ENCODE measurements around the gene MOB3B.

Gene MOB3B

DNA sequence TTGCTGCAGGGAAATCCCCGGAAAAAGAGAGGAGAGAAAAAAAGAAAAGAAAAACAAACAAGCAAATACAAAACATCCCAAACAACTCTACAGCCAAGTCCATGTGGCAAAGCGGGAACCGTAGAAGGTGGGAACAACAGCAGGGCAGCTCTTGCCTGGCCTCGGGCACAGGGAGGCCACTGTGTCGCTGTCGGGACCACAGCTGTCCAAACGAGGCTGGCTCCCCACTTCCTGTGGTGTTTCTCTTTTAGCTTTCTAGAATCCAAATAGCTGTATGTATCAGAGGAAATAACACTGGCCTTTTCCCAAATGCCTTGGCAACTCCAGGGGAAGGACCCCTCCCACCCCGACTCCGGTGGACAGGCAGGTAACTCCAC lies 191.1 kb downstream of the MOB3B start:
- no peak for DNase-seq (ENCODE audit: low spot score)

DNA sequence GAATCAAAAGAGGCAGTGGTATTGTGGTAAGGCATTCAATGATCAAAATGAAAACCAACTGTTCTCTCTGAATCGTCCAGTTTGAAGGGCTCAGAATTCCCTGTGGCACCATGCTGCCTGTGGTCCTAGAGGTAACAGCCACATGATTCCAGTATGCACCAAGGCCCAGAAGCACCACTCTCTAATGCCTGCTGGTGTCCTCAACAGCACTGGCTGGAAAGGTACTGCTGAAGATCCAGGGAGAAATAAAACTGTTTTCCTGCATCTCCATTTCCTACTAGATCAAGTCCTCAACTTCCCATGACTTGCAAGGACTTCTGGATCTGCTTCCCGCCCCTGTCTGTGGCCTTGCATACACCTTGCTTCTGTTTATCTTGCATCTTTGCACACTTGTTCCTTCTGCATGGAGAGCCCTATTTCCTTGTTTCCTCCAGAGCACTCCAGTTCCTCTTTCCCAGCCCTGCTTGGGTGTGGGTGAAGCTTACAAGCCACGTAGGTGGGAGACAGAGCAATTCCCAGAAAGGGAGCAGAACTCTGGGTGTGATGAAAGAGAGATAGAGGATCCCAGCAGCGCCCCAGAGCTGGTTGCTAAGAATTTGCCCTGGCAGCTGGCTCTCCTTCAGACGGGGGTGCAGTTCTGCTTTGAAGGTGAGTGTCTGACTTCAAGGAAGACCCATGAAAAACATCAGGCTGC lies 191.6 kb downstream of the MOB3B start:
- no peak for DNase-seq (ENCODE audit: low spot score)

DNA sequence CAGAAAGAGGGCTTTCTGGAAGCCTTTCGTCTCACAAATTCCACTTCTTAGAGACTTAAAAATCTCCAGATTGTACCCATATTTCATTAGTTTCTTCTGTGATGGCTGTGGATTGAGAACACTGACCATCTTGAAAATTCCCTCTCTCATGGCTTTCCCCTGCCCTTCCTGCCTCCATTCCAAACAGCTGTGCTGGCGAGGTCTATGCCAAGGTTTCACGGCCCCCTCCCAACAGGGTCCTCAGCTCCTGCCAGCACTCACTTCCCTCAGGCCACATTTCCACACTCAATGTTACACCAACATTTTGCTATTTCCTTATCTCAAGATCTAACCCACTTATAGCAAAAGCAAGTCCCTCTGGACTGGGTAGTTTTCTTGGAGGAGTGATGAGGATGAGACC lies 192.4 kb downstream of the MOB3B start:
- no peak for DNase-seq (ENCODE audit: low spot score)

DNA sequence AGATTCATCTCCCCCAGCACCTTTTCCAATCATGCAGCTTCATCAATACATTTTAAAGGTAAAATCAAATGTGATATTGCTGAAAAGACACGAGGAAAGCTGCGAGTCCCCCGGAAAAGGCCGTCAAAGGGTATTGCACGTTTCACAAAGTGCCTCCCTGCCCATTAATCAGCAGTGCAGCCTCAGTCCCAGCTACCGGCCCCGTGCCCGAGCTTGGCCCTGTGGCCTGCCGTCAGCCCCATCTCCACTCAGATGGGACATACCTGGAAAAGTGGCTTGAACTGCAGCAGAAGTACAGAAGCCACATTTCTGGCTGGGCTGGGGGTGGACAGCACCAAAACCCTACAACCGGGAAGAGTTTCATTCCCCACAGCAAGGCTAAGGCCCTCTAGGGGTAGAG lies 192.8 kb downstream of the MOB3B start:
- no peak for DNase-seq (ENCODE audit: low spot score)

DNA sequence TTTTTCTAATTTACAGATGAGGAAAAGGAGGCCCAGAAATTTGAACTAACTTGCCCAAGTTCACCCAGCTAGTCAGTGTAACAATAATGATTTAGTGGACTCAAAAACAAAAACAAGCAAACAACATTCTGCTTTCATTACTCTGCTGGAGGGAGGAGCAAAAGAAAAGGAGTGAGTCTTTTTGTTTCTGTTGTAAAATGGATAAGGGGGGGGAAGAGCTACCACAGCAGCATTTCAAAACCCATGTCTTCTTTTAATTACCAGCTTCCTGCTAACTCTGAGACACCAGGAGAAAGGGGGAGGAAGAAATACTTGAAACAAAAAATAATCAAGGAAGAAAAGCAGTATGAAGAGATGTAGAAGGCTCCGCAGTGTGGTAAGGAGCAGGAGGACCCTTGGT lies 193.5 kb downstream of the MOB3B start:
- no peak for DNase-seq (ENCODE audit: low spot score)

DNA sequence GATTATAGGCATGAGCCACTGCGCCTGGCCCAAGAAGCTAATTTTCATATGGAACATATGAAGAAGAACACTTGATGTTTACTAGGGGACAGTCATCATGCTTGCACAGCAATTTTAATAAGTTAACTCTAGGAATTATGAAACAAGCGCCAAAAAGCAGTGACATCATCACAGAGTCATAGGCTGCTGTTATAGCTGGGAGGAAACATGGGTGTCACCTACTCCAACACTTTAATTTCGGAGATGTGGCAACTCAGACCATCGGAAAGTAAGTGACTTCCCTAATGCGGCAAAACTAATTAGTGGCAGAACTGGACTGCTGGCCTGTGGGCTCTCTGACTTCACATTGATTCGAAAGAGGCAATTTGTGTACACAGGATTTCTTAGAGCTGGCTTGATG lies 194.5 kb downstream of the MOB3B start:
- DNase-seq (ENCODE audit: low spot score): no peak

DNA sequence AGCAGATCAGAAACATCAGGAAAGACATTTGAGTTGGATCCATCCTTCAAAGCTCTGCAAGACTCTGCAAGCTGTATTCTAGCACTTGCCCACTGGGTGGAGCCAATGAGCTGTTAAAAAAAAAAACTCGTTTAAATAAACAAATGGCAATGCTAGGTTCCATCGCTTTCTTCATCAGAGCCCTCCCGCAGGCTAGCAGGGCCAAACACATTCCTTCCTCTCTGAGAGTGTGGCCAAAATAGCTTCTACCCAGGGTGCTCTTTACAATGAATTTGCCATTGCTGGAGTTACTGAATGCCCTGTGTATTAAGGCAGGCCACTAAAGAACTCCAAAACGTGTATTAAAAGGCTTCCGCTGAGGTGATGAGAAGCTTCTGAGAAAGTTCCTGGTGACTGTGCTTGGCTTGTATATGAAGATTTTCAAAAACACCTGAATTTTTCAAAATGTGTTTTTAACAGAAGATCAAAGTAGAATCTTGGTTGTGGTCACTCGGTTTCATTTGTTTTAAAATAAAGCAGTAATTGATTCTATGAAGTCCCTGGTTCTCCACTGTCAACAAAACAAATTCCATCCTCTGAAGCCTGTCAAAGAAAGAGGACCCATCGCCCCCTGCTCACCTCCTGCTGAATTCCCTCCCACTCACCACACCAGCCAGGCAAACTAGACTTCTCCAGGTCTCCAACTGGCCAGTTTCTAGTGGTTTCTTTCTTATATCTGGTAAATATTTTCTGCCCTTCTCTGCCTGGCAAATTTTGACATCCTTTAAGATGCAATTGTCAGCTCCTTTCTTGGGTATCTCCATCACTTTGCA lies 196.2 kb downstream of the MOB3B start:
- DNase-seq (ENCODE audit: low spot score): peak; percentile 51

DNA sequence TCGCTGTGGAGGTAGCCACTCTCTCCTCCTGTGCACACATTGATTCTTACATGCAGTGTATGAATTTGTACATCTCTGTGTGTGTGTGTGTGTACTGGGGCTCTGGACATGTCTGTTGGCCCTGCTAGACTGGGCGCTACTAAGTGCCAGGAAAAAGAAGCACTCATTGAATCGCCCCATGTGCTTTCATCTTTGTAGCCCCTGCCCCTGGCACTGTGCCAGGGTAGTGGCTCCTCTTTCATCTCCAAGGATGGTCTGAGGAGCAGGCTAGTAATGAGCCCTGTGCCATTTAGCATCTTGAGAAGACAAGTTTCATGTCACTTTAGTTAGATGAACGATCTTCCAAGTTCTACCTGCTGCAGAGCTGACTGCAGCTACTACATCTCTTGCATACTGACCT lies 198.2 kb downstream of the MOB3B start:
- DNase-seq (ENCODE audit: low spot score): no peak

DNA sequence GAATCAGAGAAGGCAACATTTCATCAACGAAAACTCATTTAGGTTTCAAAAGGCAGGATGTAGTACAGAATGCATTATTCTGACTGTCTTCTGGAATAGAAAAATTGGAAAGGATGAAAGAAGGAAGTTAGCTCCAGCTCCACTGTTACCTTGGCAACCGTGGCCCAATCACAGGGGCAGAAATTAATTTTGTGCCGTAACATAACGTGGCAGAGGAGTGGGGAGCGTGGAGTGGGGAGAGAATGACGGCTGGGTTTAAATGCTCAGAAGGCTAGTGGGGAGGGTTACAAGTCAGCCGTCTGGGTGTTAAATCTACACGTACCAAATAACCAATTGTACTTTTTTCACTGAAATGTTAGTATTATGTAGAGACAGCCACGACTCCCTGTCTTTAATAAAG lies 200.3 kb downstream of the MOB3B start:
- no peak for DNase-seq (ENCODE audit: low spot score)

DNA sequence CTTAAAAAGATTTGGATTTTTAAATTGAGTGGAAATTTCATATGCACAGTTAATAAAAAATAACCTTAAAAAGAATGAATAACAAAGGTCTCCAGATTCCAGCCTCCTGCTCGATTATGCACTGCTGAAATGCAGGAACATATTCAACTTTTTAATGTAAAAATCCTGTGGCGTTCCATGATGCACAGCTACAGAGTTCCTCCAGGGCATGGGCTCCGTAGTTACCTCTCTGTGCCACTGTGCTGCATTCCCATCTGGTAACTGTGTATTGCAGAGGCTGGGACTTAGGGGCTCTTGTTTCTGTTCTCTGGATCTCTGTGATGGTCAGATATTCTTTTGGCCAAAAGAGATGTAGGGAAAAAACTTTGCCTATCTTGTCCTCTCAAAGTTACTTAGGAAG lies 201.1 kb downstream of the MOB3B start:
- no peak for DNase-seq (ENCODE audit: low spot score)

DNA sequence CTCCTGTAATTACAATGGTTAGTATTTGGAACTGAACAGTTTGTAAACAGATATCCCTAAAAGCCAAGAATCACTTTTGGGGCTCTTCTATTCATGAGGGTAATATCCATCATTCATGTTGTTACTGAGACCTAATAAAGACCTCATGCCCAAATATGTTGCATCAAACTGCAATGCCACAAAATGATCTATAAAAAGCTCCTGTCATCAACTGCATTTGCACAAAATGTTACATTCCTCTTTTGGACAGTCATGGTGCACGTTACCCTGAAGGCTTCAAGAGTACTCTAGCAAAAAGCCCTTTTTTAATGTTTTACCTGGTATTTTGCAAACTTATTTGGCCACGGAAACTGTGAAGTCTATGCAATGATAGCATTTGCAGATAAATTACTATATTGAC lies 218.4 kb downstream of the MOB3B start:
- DNase-seq (ENCODE audit: low spot score): no peak

DNA sequence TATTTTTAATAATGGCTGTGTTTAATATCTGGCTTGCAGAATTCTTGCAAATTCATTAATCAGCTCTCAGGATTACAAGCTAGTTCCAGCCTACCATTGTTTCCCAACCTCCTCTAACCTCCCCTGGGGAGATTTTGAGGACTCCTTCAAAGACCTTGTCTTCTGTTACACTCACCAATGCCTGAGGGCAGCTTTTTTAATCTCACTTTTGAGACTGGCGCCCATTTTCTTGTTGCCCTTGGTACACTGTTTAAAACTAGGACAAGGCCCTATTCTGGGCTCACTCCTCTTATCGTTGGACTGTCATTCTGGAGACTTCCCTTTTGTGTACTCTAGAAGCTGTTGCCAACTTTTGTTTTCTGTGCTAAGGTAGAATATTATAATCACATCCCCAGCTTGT lies 219.0 kb downstream of the MOB3B start:
- DNase-seq (ENCODE audit: low spot score): no peak

DNA sequence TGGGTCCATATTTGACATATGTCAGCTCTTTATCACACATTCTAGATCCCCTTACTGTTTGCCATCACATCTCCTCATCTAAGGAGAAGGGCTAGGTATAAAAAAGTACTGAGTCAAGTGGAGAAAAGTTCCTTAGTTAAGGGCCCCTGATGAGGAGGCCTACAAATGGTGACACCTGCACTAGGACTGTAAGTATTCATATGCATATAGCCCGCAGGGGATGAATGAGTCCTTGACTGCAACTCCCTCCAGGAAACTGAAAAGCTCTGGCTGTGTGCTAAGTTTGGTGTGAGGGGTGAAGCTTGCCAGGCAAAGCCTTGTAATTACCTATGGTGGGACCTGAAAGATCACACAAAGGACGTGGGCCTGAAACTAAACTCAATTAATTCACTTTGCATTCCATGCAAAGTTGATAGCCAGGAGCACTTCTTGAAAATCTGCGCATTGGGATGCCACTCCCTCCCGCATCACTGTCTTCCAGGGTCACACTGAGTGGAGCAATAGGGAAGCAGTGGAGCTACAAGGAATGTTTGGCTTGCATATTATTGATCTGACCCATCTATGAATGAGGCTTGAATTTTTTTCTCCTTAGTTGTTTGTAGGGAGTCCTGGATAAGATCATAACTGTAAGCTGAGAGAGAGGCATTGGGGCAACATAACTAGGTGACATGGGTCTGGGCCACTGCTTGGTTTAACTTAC lies 220.8 kb downstream of the MOB3B start:
- DNase-seq (ENCODE audit: low spot score): no peak

DNA sequence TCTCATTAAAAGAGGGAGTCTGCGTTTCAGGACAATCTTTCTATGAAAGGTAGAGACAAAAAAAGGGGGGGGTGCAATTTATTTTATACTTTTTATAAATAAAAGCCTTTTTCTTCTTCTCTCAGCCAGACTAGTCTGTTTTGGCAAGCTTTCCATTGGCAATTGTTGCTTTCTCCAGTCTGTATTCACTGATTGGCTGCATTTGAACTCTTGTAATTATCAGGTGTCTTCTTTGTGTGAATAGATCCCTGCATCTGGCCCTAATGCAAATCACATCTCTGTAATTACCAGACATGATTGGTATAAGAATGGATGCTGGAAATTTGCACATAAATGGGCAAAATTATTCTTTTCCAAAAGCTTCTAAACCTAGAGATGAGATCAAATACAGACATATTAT lies 225.1 kb downstream of the MOB3B start:
- DNase-seq (ENCODE audit: low spot score): no peak

DNA sequence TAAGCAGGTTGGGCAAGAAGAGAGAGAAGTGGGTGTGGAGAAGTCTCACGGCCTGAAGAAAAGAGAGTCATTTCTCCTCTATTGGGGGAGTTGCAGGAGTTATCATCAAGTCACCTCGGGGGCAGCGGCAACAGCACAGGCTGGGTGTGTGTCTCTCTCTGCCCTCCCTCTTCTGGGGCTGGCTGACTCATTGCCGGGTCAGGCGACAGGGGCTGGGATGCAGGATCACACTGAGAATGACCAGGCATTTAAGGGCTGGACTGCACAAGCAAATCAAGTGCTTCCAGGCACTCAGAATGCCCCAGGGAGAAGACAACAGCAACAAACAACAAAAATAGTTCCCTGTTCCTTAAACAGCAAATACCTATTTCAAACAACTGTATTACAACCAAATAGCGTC lies 226.4 kb downstream of the MOB3B start:
- no peak for DNase-seq (ENCODE audit: low spot score)

DNA sequence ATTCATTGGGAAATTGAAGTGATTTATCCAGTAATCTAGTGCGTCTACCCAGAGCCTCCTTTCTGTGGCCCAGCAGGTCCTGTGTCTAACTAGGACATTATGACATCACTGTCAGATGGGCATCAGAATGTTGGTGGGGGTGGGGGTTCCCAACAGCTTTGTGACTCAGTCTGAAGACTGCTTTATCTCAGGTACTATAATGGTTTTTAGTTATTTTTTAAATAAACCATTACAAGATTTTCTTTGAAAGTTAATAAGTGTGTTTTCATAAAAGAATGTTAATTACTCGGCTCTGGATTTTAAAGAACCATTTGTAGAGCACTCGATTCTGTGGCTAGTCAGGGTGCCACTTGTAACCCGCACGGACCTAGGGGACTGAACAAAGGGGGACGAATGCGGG lies 232.6 kb downstream of the MOB3B start, which contains the start of gene EQTN:
TSS of gene EQTN (minus strand) at position 101 of the 400 bp plus-strand sequence. CDS start at position 6, 95 bp downstream.
- no peak for DNase-seq (ENCODE audit: low spot score)

DNA sequence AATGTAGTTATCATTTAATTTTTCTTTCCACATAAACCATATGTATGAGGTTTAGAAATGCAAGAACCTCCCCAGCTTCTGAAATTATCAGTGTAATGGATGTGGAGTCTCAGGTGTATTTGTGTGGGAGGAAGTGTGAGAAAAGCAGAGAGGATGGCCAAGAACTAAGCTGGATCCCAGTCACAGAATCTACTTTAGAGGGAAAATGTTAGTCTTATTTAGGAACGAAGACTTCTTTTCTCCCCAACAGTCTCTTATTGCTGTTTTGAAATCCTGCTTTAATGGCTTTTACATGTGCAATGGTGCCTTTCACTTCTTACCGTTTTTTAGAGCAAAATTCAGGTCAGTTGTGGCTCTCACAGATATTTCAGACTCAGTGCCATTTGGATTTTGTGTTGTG lies 235.6 kb downstream of the MOB3B start:
- no peak for DNase-seq (ENCODE audit: low spot score)

DNA sequence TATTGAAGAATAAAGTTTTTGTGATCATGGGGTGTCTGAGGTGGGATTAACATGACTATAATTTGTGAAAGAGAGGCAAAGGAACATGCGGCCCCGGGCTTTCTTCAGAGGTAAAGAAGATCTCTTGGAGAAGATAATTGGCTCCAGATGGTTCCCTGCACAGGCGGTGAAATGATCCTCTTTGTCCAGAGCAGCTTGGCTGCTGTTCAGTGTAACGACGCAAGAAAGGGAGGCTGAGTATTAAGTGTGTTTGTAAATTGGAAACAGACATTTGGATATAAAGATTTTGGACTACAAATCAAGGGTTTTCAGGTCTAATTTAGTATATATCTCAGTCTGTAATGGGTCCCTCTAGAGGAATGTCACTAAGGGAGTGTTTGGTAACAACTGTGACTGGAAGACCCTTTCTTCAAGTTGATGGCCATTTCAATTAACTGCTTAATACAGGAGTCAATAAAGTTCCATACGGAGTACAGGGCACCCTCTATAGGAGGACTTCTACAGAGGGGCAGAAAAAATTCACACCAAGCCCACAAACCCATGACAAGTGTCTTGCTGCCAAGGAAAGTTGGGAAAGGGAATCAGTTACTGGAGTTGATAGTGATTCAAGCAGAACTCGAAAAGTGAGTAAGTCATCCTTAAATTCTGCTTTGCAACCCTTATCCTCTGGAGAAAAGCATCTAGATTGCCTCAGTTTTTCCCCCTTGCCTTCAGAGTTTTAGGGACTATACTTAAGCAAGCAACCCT lies 236.8 kb downstream of the MOB3B start:
- no peak for DNase-seq (ENCODE audit: low spot score)

DNA sequence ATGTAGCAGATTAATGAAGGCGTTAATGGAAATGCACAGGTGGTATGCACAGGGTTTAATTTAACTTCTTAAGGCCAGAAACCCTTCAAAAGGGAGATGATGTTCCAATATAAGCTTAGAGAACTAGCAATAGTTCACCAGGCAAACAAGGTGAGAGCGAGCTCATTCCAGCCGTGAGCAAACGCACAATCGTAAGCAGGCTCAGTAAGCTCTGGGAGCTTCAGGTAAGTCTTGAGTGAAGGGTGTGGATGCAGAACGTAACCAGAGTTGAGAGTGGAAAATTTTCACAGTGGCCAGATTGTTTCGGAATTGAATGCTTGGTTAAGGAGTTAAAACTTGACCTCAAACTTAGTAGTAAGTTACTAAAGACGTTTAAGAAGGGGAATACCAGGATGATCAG lies 238.3 kb downstream of the MOB3B start:
- DNase-seq (ENCODE audit: low spot score): no peak

DNA sequence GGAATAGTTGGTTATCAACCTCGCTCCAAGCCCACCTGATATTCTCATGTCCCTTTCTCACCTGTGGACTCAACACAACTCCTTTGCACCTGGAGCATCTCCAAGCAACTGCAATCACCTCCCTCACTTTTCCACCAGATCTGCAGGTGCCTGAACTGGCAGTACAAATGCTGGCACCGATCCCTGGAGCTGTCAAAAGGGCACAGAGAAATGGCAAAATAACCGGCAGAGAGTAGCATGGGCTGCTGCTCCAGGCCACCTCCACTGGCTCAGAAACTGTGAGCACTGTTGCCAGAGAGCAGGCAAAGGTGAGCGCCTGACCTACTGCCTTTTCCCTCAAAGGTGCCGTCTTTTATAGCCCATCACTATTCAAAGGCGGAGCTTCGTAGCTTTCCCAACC lies 247.3 kb downstream of the MOB3B start:
- no peak for DNase-seq (ENCODE audit: low spot score)

DNA sequence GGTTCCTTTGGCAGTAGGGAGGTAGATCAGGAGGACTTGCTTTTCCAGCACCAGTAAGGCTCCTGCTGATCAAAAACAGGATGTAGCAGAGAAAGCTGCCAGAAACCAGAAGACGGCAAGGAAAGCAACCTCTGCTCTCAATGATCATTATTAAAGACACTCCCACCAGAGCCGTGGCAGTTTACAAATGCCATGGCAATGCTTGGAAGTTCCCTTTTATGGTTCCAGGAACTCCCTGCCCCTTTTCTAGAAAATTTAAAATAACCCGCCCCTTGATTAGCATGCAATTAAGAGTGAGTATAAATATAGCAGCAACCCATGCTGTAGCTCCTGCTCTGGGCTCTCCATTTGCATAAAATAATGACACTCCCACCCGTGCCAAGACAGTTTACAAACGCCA lies 248.8 kb downstream of the MOB3B start:
- DNase-seq (ENCODE audit: low spot score): no peak

DNA sequence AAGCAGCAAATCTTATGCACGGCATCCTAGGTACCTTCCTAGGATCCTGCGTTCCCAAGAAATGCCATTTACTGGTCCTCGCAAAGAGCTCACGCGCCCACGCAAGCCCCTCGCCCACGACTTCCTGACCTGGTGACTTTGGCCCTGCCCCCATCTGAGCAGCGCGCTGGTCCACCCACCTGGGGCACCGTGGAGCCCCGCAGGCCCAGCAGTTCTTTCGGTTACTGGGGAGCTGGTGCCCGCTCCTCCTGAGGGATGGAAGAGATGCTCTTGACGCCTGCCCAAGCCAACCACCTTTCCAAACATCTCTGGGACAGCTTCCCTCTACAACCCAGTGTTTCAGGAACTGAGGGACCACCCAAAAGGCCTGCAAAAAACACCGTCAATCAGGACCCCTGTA lies 249.4 kb downstream of the MOB3B start:
- no peak for DNase-seq (ENCODE audit: low spot score)
